Activated naive CD4-positive, alpha-beta T cell treated with anti-CD3 and anti-CD28 coated beads, Interleukin-2, amount 10 ng/mL, durations not matched to agents 7 days and 5 days (primary cell): ENCODE results near the gene DCTN1.

ENCODE experiments used
- CTCF ChIA-PET: fragments of 350-600 bp; sonication (Branson Sonifier 250); formaldehyde crosslinking; loops from one replicate; lab custom pipeline; 2021; ENCODE audit warnings: antibody characterized with exemption; lab: Charles Lee
- DNase-seq: peaks from one replicate; pipeline ENCODE4 v3.0.0-alpha.2; 2020
- H3K27ac Mint-ChIP-seq: one replicate; pipeline ENCODE4 v1.8.0; 2021; ENCODE audit warnings: mild to moderate bottlenecking, moderate library complexity, mixed read lengths
- H3K27me3 Mint-ChIP-seq: one replicate; pipeline ENCODE4 v1.8.0; 2021; ENCODE audit warnings: mild to moderate bottlenecking, mixed read lengths
- H3K36me3 Mint-ChIP-seq: one replicate; pipeline ENCODE4 v1.8.0; 2021; ENCODE audit warnings: mixed read lengths
- H3K4me1 Mint-ChIP-seq: one replicate; pipeline ENCODE4 v1.8.0; 2021; ENCODE audit warnings: mixed read lengths
- H3K4me3 Mint-ChIP-seq: one replicate; pipeline ENCODE4 v1.8.0; 2021; ENCODE audit warnings: mild to moderate bottlenecking, moderate library complexity, mixed read lengths
- H3K9me3 Mint-ChIP-seq: one replicate; pipeline ENCODE4 v1.8.0; 2021; ENCODE audit warnings: mixed read lengths

Gene DCTN1

DNA sequence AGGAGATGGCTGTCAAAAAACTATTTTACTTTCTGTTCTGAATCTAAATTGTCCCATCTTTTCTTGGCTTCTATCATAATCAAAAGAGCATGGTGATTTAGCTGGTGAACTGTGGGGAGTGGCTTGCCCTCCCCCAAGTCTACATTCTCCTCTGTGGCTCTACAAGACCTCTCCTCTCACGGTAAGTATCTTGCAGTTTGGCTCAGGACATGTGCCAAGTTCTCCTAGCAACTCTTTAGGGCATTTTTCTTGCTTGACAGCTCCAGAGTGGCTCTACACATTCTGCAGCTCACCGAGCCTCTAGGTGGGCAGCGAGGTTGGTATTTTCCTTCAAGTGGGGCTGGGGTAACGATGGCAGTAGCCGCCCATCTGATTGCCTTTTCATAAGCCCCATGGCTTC, 66.0 kb downstream of the DCTN1 start:
- no peak for DNase-seq
- no peaks in the 10 kb centered on the region for H3K4me1 Mint-ChIP-seq
- no peak overlapping the region for H3K4me3 Mint-ChIP-seq
- CTCF ChIA-PET, result interaction anchor here (1.6 kb wide), 1 partner anchor 65 kb away, joined by 7 read pairs; no protein-coding TSS in a partner anchor
- no peak overlapping the region for H3K27ac Mint-ChIP-seq
- H3K9me3 Mint-ChIP-seq, result no peaks in the 10 kb centered on the region
- no peaks in the 10 kb centered on the region for H3K27me3 Mint-ChIP-seq
- no peaks in the 10 kb centered on the region for H3K36me3 Mint-ChIP-seq

DNA sequence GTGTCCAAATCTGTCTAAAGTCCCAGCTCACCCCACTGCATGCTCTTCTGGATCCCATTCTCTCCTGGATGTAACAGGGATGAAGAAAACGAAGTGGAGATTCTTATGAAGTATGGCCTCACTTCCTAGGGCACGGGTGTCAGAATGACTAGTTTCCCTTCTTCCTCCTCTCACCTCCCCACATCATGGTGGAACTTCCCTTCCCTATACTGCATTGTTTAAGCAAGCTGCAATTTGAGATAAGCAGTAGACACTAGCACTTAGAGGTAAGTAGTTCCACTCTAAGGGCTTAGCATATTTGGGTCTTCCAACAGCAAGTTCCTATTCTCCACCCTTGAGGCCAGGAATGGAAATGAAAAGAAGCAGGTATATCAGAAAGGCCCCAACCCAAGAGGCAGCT, 66.6 kb downstream of the DCTN1 start:
- Mint-ChIP-seq H3K9me3 (no peaks in the 10 kb centered on the region), H3K27ac (no peak overlapping the region), H3K4me1 (no peaks in the 10 kb centered on the region), H3K4me3 (no peak overlapping the region), H3K36me3 (no peaks in the 10 kb centered on the region), H3K27me3 (no peaks in the 10 kb centered on the region)
- CTCF ChIA-PET, result interaction anchor here (1.6 kb wide), 1 partner anchor 64 kb away, joined by 7 read pairs; no protein-coding TSS in a partner anchor
- DNase-seq, result no peak

DNA sequence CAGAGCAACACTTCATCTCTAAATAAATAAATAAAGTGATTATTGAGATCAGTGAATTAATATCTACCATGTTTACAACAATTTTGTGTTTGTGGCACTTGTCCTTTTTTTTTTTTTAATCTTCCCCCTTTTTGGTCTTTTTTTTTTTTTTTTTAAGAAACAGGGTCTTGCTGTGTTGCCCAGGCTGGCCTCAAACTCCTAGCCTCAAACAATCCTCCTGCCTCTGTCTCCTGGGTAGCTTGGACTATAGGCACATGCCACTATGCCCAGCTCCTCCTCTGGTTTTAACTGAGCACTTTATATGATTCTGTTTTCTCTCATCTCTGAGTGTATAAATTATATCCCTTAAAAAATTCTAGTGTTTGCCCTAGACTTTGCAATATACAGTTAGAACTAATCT, 67.2 kb downstream of the DCTN1 start:
- Mint-ChIP-seq H3K27ac (no peak overlapping the region), H3K27me3 (no peaks in the 10 kb centered on the region), H3K9me3 (no peaks in the 10 kb centered on the region), H3K4me3 (no peak overlapping the region), H3K4me1 (no peaks in the 10 kb centered on the region), H3K36me3 (no peaks in the 10 kb centered on the region)
- CTCF ChIA-PET, result interaction anchor here (1.6 kb wide), 1 partner anchor 63 kb away, joined by 7 read pairs; no protein-coding TSS in a partner anchor
- no peak for DNase-seq
